Subcutaneous abdominal adipose tissue (tissue), 5 donors: ENCODE results near the gene DDX23.
"Not testable (repeated sequence)": the region's sequence is repeated elsewhere in the genome, so short reads cannot be mapped to it uniquely, and the experiment has no call there.

ENCODE experiments used
- H3K27ac ChIP-seq: one replicate; pipeline ENCODE4 v1.7.0; 2013; ENCODE audit warnings: low read depth, mild to moderate bottlenecking, inconsistent platforms, low read length, moderate library complexity
- H3K27me3 ChIP-seq, 5 donors: one replicate each; pipeline ENCODE4 v1.7.0; 2013; ENCODE audit warnings: low read length in 5 of 5, inconsistent platforms in 1 of 5; ENCODE audit not compliant: control insufficient read depth in 5 of 5, insufficient read depth in 4 of 5
- H3K36me3 ChIP-seq, 5 donors: one replicate each; pipeline ENCODE4 v1.7.0; 2013; ENCODE audit warnings: low read length in 5 of 5; ENCODE audit not compliant: control insufficient read depth in 5 of 5, insufficient read depth in 5 of 5
- H3K4me1 ChIP-seq, 5 donors: one replicate each; pipeline ENCODE4 v1.7.0; 2013; ENCODE audit warnings: low read length in 5 of 5, mild to moderate bottlenecking in 3 of 5, moderate library complexity in 1 of 5; ENCODE audit not compliant: control insufficient read depth in 5 of 5, insufficient read depth in 5 of 5
- H3K4me3 ChIP-seq, 5 donors: one replicate each; pipeline ENCODE4 v1.7.0; 2013; ENCODE audit warnings: low read length in 5 of 5, low read depth in 1 of 5
- H3K9ac ChIP-seq, 5 donors: one replicate each; pipeline ENCODE4 v1.7.0; 2013; ENCODE audit warnings: low read length in 5 of 5, mild to moderate bottlenecking in 4 of 5, moderate library complexity in 3 of 5
- H3K9me3 ChIP-seq, 5 donors: one replicate each; pipeline ENCODE4 v1.7.0; 2013; ENCODE audit warnings: low read length in 5 of 5; ENCODE audit not compliant: control insufficient read depth in 5 of 5
- donor health status: healthy.
- donor health status: healthy.
- donor health status: healthy.
- donor health status: healthy.
- donor health status: healthy.

DDX23 gene

GRCh38 chr12:48881686-48882314, 29.8 kb upstream of the DDX23 start:
- Histone ChIP-seq H3K9ac (peak overlapping the region in 2 of 5 donors; percentile 40 to 54), H3K36me3 (no peaks in the 10 kb centered on the region), H3K27me3 (peaks cover 0 to 15% (median 4%) of the 10 kb centered on the region in 5 donors), H3K9me3 (no peaks in the 10 kb centered on the region), H3K4me3 (peak overlapping the region in 3 of 5 donors; percentile 18 to 44 (median 35)), H3K4me1 (peaks cover 5 to 25% (median 10%) of the 10 kb centered on the region in 5 donors), H3K27ac (peak overlapping the region; percentile 53)

- H3K4me3 ChIP-seq = no peak overlapping the region
- H3K4me1 ChIP-seq = peaks cover 5 to 25% (median 10%) of the 10 kb centered on the region in 5 donors
- H3K9me3 ChIP-seq = no peaks in the 10 kb centered on the region
- H3K27ac ChIP-seq = no peak overlapping the region
- H3K27me3 ChIP-seq = peaks cover 0 to 15% (median 4%) of the 10 kb centered on the region in 5 donors
- H3K9ac ChIP-seq = no peak overlapping the region
- H3K36me3 ChIP-seq = no peaks in the 10 kb centered on the region
These were observed 28.7 kb upstream of the DDX23 start for GRCh38 chr12:48880647-48881046.

- no peaks in the 10 kb centered on the region for H3K9me3 ChIP-seq
- no peak overlapping the region for H3K27ac ChIP-seq
- H3K4me1 ChIP-seq = peaks cover 5 to 20% (median 10%) of the 10 kb centered on the region in 5 donors
- H3K36me3 ChIP-seq = no peaks in the 10 kb centered on the region
- no peak overlapping the region for H3K4me3 ChIP-seq
- H3K27me3 ChIP-seq = peaks cover 0 to 15% (median 4%) of the 10 kb centered on the region in 5 donors
- no peak overlapping the region for H3K9ac ChIP-seq
These were observed 26.6 kb upstream of the DDX23 start for GRCh38 chr12:48878548-48878947.

- peaks cover 0 to 6% (median 4%) of the 10 kb centered on the region in 5 donors for H3K27me3 ChIP-seq
- H3K4me1 ChIP-seq = peaks cover 0 to 4% (median 0%) of the 10 kb centered on the region in 5 donors
- H3K4me3 ChIP-seq = no peak overlapping the region
- no peak overlapping the region for H3K9ac ChIP-seq
- H3K36me3 ChIP-seq = no peaks in the 10 kb centered on the region
- no peaks in the 10 kb centered on the region for H3K9me3 ChIP-seq
- no peak overlapping the region for H3K27ac ChIP-seq
These were observed 24.1 kb upstream of the DDX23 start for GRCh38 chr12:48875944-48876515.

- not testable (repeated sequence) for H3K27ac ChIP-seq, H3K4me3 ChIP-seq, H3K9ac ChIP-seq, H3K9me3 ChIP-seq, H3K36me3 ChIP-seq, H3K27me3 ChIP-seq
- H3K4me1 ChIP-seq = peaks cover 0 to 11% (median 0%) of the 10 kb centered on the region in 5 donors
These were observed 21.6 kb upstream of the DDX23 start for GRCh38 chr12:48873534-48873933.

GRCh38 chr12:48873096-48873495, 21.1 kb upstream of the DDX23 start:
- H3K27ac ChIP-seq = no peak overlapping the region
- H3K9ac ChIP-seq = no peak overlapping the region
- no peak overlapping the region for H3K4me3 ChIP-seq
- H3K36me3 ChIP-seq = no peaks in the 10 kb centered on the region
- no peaks in the 10 kb centered on the region for H3K9me3 ChIP-seq
- peaks cover 0 to 13% (median 0%) of the 10 kb centered on the region in 5 donors for H3K4me1 ChIP-seq
- H3K27me3 ChIP-seq = no peaks in the 10 kb centered on the region

- no peaks in the 10 kb centered on the region for H3K36me3 ChIP-seq
- no peak overlapping the region for H3K27ac ChIP-seq
- H3K9me3 ChIP-seq = no peaks in the 10 kb centered on the region
- H3K4me3 ChIP-seq = no peak overlapping the region
- H3K9ac ChIP-seq = no peak overlapping the region
- H3K27me3 ChIP-seq = peaks cover 0 to 6% (median under 1%) of the 10 kb centered on the region in 5 donors
- peaks cover 0 to 35% (median 17%) of the 10 kb centered on the region in 5 donors for H3K4me1 ChIP-seq
These were observed 17.2 kb upstream of the DDX23 start for GRCh38 chr12:48869191-48869590.

GRCh38 chr12:48868451-48868850, 16.5 kb upstream of the DDX23 start:
- Histone ChIP-seq H3K9me3 (no peaks in the 10 kb centered on the region), H3K9ac (no peak overlapping the region), H3K4me1 (peaks cover 0 to 35% (median 21%) of the 10 kb centered on the region in 5 donors), H3K27ac (no peak overlapping the region), H3K36me3 (no peaks in the 10 kb centered on the region), H3K27me3 (peaks cover 0 to 6% (median 4%) of the 10 kb centered on the region in 5 donors), H3K4me3 (no peak overlapping the region)

GRCh38 chr12:48866052-48866711, 14.2 kb upstream of the DDX23 start:
- peaks cover 4 to 31% (median 21%) of the 10 kb centered on the region in 5 donors for H3K4me1 ChIP-seq
- no peaks in the 10 kb centered on the region for H3K9me3 ChIP-seq
- H3K9ac ChIP-seq = peak overlapping the region in 2 of 5 donors; percentile 43 to 79
- peaks cover 0 to 8% (median 7%) of the 10 kb centered on the region in 5 donors for H3K36me3 ChIP-seq
- peak overlapping the region; percentile 30 for H3K27ac ChIP-seq
- H3K27me3 ChIP-seq = peaks cover 0 to 7% (median 5%) of the 10 kb centered on the region in 5 donors
- H3K4me3 ChIP-seq = peak overlapping the region; percentile 78 to 91 (median 87)
